Activated CD4-positive, alpha-beta T cell treated with anti-CD3 and anti-CD28 coated beads for 24 hours (primary cell): ENCODE results near the gene GYS2.
"Not testable (repeated sequence)": the region's sequence is repeated elsewhere in the genome, so short reads cannot be mapped to it uniquely, and the experiment has no call there.

Experiments used
- DNase-seq, 2 donors: peaks; one replicate each; pipeline ENCODE4 v3.0.0-alpha.2; 2020; ENCODE audit warnings: low read depth in 2 of 2

GYS2 gene

DNA sequence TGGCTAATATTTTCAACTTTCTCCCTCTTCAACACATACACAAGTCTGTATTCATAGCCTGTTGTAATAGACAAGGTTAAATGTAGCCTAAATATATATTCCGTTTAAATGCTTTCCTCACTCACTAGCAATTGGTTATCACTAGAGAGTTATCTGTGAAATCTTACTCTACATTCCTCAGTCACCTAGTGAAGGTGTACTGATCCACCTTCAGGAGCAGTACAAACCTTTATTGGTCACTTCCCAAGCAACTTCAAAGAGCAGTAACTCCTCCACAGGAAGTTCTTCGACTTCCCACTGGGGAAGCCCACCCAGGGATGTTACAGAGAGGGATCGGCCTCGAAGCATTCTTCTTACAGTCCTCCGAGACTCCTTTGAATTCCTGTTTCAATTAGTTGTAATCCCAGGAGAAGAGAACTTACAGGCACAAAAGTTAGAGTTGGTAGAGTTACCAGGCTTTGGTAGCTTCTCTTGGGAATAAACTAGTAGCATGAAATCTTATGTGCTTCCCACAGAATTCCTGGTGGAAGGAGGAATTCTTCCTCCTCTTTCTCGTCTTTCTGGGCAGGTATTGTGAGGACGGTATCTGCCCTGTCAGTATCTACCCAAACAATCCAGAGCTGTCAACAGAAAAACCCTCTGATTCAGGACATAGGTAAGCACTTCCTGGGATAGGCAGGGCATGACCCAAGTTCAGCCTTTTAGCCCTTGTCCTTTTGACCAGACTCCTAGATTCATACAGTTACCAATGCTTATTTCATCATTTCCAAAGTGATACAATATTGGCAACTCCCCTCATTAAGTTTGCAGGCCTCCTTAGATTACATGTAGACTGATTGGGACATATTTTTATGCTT is at the start of gene GYS2:
TSS of gene GYS2 (minus strand) at position 603 of the 857 bp plus-strand sequence. CDS start at position 348, 255 bp downstream.
- DNase-seq: no peak

DNA sequence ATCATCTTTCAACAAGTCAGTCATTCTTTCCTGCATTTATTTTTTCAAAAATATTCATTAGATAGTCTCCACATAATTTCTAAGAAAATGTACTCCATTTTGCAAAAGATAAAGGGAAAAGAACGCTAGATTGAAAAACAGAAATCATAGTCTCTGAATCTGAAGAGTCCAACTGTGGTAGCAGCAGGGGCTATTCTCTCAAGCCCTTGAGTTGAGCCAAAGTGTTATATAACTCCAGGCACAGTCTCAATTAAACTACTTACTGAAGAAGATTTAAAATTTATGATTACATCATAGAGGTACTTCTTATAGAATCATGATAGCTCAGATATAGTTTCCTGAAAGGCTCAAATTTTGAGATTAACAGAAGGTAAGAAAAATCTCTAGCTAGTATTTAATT is 47.2 kb upstream of the GYS2 start:
- DNase-seq: no peak

DNA sequence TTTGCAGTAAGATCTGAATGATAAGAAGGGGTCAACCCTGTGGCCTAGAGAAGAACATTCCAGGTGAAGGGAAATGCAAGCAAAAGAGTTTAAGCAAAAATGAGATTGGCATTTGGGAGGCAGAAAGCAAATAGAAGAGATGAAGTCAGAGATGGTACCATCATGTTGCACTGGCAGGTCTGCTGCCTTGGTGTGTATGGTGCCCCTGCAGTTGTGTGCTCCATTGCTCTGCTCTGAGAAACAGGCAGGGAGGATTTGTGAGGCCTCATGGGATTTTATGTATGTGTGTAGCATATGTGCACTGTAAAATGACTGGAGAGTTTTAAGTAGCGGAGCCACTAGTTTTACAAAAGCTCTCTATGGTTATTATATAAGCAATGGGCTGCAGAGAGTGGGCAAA is 46.4 kb upstream of the GYS2 start:
- DNase-seq: no peak

DNA sequence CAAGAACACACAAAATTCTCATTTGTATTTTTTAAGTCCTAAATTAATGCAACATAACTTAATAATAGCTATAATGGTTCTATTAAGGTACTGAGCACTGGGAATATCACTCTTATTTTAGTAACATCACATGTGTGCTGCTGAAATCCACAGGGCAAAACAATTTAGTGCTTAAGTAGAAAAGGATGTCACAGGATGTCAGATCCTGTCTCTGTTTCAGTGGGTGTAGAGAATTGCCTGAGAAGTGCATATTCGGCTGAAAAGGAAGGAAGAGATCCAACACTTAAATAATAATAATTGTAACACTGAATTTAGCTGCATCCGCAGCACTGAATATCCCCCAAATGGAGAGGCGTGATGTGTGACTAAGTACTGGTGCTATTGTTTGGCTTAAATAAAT is 44.4 kb upstream of the GYS2 start:
- no peak for DNase-seq

DNA sequence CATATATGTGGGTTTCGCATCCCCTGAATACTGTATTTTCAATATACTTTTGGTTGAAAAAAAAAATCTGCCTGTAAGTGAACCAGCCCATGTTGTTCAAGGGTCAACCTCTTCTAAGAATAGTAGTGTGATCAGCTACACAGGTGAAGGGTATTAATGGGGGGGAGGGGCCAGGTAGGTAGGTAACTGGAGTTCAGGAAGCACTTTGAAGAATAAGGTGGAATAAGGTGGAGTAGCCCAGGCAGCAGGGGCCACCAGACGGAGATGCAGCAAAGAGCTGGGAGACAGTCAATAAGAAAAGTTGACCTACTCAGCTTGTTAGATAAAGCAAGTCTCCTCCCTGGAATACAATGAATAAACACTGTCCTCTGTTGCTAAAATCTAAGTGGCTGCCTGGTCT is 43.7 kb upstream of the GYS2 start:
- no peak for DNase-seq

DNA sequence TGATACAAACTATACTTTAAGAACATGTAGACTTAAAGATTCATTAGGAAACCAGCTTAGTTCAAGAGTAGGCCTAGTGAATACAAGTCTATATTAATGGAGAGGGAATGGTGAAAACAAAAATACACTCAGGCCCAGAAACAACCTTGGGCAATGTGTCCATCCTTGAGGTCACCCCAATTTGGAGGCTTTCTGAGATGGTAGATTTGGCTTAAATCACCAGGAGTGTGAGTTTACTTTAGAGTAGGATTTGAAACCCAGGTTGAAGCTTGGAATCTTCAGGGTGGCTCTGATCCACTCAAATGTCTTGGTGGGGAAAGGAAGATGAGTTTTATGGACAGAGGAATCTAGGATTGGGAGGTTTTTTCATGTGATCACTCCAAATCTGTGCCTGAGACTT is 42.5 kb upstream of the GYS2 start:
- DNase-seq: no peak

DNA sequence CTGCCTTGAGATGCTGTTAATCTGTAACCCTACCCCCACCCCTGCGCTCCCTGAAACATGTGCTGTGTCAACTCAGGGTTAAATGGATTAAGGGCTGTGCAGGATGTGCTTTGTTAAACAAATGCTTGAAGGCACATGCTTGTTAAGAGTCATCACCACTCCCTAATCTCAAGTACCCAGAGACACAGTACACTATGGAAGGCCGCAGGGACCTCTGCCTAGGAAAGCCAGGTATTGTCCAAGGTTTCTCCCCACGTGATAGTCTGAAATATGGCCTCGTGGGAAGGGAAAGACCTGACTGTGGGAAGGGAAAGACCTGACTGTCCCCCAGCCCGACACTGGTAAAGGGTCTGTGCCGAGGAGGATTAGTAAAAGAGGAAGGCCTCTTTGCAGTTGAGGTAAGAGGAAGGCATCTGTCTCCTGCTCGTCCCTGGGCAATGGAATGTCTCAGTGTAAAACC is 40.4 kb upstream of the GYS2 start:
- DNase-seq: not testable (repeated sequence)

DNA sequence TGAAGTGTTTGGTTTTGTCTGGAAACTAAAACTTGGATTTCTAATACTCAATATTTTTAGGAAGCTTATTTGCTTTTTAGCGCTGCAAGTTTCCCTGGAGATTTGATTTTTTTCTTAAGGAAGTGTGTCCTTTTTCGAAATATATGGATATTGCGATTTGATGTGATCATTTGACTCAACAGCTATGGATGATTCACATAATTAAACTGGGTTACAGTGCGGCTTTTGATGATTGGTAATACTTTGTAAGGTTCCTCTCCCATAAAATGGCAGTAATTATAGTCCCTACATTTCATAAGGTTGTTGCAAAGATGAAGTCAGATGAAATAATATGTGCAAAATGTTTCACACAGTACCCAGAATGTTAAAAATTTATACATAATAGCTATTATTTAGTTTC is 39.9 kb upstream of the GYS2 start:
- no peak for DNase-seq

DNA sequence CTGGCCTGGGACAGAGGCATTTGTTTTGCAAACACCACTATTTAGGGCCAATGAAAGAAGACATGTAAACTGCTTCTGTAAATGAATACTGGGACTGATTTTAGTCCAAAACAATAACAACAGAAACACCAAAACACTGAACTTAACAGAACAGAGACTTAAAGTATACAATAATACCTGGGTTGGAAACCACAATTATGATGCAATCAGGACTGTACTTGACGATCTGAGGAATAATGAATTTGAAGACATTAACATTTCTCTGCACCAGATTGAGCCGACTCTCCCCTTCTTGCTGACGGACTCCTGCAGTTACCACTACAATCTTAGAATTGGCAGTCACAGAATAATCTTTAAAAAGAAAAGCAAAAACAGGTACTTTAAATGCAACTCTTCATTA is 39.1 kb upstream of the GYS2 start:
- no peak for DNase-seq

DNA sequence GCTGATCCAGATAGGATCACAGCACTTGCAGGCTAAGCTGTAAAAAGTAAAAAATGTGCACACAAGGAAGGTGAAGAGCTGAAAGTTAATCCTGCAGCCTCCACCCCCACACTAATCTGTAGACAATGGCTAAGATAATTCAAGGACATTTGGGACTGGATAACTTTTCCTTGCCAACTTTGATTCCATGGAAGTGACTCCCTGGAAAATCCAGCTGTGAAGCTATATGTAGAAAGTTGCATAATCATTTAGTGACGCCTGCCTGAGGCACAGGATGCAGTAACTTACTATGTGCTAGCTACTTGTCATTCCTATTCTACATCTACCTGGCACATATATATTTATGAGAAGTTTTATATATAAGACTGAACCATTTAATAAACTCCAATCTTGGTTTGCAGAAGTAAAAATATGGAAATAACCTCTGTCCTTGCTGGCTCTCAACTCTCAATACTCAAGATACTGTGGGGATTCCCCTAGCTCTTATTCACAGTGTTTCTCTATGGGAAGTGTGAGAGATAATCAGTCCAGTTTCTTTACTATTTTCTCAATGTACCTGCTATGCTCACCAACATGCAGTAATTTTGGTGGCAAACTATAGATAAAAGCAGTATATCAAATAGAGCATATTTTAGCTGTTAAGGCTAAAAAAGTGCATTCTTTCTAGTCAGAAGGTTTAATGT is 38.2 kb upstream of the GYS2 start:
- DNase-seq: no peak

DNA sequence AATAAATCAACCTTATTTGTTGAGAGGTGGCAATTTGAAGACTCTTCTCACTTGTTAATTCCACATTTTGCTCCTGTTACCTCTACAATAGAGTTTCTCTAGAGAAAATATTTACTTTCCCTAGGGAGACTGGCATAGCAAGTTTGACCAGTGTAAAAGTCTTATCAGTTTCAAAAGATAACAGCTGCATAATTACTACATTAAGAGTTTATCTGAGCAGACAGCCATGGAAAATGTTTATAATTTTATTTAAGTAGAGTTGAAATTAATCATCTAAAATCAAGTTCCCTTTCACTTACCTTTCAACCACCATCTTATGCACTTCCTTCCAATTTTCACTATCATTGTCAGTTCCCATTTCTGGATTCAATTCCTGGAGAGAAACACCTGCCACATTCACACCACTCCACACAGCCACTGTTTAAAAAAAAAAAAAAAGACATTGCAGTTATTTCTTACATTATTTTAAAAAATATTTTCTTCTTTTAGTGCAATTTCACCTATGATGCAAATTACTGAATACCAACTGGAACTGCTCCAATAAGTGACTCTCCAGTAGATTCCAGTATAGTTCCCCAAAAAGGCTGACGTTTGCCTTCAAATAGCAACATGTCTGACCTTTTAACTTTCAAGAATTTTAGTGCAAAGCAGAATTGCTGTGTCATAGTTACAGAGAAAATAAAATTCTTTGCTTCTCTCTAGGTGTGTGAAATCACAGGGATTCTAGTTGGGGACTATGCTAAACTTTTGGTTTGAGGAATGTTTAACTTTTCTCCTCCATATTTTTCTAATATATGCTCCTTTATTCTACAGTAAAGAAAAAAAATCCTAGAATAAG is 33.6 kb upstream of the GYS2 start:
- no peak for DNase-seq

DNA sequence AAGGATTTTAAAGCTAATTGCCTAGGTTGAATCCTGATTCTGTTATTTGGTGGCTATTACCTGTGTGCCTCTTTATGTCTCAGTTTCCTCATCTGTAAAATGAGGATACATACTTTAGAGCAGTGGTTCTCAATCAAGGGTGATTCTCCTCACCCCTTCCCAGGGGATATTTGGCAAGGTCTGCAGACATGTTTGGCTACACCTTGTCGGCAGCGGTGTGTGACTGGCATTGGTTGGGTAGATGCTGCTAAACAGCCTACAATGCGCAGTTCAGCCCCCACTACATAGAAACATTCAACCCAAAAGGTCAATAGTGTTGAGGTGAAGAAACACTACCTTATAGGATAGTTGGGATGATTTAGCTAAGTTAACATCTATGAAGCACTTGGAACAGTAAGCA is 29.6 kb upstream of the GYS2 start:
- DNase-seq: no peak

DNA sequence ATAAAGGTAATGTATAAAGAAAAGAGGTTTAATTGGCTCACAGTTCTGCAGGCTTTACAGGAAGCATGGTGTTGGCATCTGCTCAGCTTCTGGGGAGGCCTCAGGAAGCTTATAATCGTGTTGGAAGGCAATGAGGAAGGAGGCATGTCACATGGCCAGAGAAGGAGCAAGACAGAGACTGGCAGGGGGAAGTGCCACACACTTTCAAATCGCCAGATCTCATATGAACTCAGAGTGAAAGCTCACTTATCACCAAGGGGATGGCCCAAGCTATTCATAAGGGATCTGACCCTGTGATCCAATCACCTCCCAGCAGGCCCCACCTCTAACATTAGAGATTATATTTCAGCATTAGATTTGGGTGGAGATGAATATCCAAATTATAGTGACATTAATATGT is 26.7 kb upstream of the GYS2 start:
- no peak for DNase-seq

DNA sequence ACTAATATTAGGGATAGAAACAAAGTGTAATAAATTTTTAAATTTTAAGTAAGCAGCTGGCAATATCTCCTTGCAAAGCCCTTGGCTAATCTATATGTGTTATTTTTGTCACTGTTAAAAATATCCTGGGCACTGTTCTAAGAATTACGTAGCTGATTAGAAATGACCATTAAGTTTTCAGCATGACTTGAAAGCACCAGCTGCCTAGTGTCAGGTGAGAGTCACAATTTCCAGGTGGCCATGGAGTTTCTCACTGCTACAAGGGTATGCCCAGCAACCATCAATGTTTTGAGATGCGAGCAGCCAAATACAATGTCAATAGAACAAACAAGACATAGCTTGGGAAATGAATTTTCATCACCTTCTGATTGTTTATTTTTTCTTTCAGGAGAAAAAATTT is 23.3 kb upstream of the GYS2 start:
- no peak for DNase-seq

DNA sequence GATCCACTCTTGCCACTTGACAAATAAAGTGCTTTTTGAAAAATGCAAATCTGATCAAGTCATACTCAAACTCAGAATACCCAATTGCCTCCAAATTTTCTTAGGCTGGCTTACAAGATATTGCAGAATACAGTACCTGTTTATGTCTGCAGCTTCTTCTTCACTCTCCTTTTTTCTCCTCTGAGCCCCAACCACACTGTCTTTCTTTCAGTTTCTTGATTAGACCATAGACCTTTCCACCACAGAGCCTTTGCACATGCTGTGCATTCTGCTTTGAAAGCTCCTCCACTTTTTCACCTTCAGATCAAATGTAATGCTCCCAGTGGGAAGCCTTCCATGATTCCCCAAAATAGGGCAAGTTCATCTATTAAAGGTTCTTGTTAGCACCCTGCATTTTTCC is 13.9 kb upstream of the GYS2 start:
- no peak for DNase-seq

DNA sequence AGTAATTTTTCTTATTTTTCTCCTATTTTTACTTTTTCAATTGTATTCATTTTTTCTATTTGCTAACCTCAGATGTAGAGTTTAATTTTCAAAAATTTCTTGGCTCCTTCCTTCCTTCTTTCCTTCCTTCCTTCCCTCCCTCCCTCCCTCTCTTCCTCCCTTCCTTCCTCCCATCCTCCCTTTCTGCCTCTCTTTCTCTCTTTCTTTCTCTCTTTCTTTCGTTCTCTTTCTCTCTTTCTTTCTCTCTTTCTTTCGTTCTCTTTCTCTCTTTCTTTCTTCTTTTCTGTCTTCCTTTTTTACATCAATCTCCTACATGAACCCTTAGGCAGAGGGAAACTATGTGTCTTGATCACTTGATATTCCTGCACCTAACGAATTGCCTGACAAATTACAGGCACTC is 12.4 kb upstream of the GYS2 start:
- no peak for DNase-seq

DNA sequence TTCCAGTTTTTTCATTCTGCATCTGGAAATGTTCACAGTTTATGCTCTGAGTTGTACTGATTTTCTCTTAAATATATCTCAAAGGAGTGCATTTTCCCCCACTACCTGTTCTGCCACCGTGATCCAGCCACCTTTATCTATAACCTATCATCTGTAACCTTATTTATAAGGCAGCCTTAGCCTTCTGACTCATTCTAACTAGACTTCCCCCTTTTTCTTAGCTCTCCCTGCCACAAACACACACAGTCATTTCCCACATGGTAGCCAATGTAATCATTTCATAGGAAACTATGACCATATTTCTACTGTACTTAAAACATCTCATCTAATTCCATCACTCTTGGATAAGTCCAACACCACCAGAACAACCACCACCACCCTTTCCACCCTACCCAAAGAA is 10.8 kb upstream of the GYS2 start:
- no peak for DNase-seq

DNA sequence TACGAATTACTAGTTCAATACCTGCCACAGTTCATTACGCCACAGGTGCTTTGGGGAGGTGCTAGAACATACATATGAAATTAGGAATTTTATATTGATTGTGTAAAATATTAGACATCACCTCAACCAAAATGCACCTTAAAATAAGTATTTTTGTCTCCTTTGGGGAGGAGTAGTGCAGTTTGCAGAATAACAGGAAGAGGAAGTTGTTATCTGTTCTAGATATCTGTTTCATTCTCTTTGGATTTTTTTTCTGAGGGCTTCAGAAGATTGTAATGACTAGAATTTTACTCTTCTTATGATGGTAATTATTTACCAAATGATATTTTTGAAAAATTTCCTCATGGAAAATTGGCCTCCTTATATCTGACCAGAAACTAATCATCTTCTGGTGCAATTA is 9.9 kb upstream of the GYS2 start:
- no peak for DNase-seq

DNA sequence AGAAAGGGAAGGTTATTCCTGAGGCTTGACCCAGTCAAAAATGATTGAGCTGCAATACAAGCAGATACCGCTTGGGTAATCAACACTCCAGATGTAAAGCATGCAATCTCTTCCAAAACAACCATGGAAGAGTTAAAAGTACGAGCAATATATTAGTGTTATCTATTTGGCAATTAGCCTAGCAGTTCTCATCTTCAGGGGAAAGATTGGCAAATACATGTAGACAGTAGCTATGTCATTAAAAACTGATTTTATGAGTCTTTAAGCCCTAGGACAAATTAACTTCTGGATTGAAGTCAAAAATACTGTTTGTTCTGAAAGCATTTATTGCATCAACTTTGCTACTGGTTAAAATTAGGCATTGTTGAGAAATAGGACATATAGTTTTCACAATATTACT is 9.3 kb upstream of the GYS2 start:
- DNase-seq: no peak

DNA sequence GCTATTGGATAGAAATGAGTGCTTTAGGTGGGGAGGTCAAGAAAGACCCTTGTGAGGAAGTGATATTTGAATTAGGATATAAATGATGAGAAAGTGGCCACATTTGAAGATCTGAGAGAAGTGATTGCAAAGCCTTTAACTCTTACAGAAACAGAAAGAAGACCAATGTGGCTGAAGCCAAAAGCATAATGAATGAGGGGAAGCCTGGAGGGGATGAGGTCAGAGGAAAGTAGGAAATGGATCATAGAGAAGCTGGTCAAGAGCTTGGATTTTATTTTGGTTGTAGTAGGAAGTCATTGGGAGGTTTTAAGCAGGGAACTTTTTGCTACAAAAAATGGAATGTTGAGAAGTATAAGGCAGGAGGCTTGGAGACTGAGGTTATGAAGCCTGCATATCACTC is 3.5 kb upstream of the GYS2 start:
- DNase-seq: no peak

DNA sequence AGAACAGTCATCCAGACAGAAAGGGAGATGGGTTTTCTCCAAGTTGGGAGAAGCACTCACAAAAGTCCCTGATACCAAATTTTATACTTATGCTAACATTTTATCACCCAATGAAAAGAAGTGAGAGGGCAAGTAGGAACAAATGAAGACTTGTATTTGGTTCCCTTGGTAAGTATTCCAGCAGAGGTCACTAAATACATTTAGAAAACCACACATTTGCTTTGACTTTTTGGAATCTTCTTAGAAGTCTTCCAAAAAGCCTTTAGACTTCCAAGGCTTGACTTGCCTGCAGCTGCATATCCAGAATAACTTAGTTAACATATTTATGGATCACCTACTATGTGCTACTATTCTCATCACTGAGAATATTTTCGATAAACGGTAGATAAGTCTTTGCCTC is 3.1 kb upstream of the GYS2 start:
- DNase-seq: no peak

DNA sequence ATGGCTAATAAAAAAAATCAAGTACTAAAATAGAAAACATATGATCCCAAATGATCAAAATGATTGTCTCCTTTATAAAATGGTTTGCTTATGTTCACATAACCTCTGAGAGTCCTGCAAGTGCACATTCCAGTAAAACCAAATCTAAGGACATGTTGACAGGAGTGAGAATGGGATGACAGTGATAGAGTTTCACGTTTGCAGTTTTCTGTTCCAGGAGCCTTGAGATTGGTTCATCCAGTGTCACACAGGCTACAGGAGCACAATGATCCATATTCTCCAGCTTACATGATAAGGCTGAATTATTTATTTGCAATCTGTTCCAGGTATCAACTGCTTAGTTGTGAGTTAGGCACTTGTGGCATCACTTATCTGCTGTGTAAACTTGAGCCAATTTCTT is 1.5 kb upstream of the GYS2 start:
- DNase-seq: no peak

DNA sequence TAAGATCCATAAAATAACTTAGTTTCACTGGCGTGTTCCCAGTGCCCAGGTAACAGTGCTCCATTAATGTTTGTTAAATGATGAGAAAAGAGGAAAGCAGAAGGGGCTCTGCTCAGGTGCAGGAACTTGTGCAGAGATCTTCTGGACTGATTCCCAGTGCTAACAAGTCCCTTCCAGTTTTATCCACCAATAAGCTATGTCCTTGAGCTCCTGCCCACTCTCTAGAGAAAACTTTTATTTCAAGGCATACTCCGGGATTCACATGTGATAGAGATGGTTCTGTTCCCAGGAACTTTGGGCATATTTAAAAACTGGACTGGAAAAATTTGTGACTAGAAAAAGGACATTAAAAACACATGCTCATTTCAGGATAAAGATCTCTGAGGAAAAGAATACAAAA is 1.9 kb downstream of the GYS2 start:
- DNase-seq: no peak
